PC-3 (cell line): ENCODE measurements around the gene SNED1. TPM values are rescaled to one million over a fixed set of nuclear protein-coding genes. Genes with fewer than 3 reads are reported as not detected.

Experiments
- ATAC-seq: fragments of 200-7000 bp; cut with Tn5 transposase; 2 replicates; pipeline ENCODE4 v1.9.1; 2020; ENCODE audit warnings: mild to moderate bottlenecking, moderate library complexity
- BruUV-seq: library from RNA; stranded (reverse); fragments of 400-500 nt; replicated peaks from 2 replicates; lab custom pipeline; 2021; lab: Mats Ljungman, UMichigan
- CTCF ChIA-PET: fragments of 300-600 bp; sonication (Branson Sonifier 250); formaldehyde crosslinking; loops from one replicate; lab custom pipeline; 2022; ENCODE audit warnings: antibody characterized with exemption; lab: Charles Lee
- POLR2A ChIA-PET: fragments of 300-600 bp; sonication (Branson Sonifier 250); formaldehyde crosslinking; loops from one replicate; lab custom pipeline; 2022; ENCODE audit warnings: antibody characterized with exemption; ENCODE audit not compliant: unreplicated experiment; lab: Charles Lee
- DNase-seq: peaks from one replicate; pipeline ENCODE4 v3.0.0-alpha.2; 2015
- H2AFZ ChIP-seq: fragments of 300-600 bp; sonication (generic); 2 replicates; pipeline ENCODE4 v1.6.0; 2016; ENCODE audit warnings: antibody characterized with exemption, low read length
- H3F3A ChIP-seq: fragments of 300-600 bp; sonication (generic); one replicate; pipeline ENCODE4 v1.6.0; 2017; ENCODE audit warnings: antibody characterized with exemption, low read length, control low read depth, mild to moderate bottlenecking; ENCODE audit not compliant: unreplicated experiment
- H3K27ac ChIP-seq: fragments of 300-600 bp; sonication (generic); 2 replicates; pipeline ENCODE4 v1.5.1; 2016; ENCODE audit warnings: mild to moderate bottlenecking, low read length
- H3K27me3 ChIP-seq: fragments of 300-600 bp; sonication (generic); 2 replicates; pipeline ENCODE4 v1.6.1; 2016; ENCODE audit warnings: low read length, mixed read lengths
- H3K36me3 ChIP-seq: fragments of 300-600 bp; sonication (generic); 2 replicates; pipeline ENCODE4 v1.6.1; 2016; ENCODE audit warnings: low read depth, mixed run types, low read length, mixed read lengths
- H3K4me1 ChIP-seq: fragments of 300-600 bp; sonication (generic); 2 replicates; pipeline ENCODE4 v1.5.1; 2016; ENCODE audit warnings: low read length; ENCODE audit not compliant: insufficient read depth
- H3K4me2 ChIP-seq: fragments of 300-600 bp; sonication (generic); 2 replicates; pipeline ENCODE4 v1.6.0; 2016; ENCODE audit warnings: low read length
- H3K4me3 ChIP-seq: fragments of 300-600 bp; sonication (generic); 2 replicates; pipeline ENCODE4 v1.5.1; 2016; ENCODE audit warnings: mild to moderate bottlenecking, low read length, mixed read lengths
- H3K79me2 ChIP-seq: fragments of 300-600 bp; sonication (generic); 2 replicates; pipeline ENCODE4 v1.6.1; 2017; ENCODE audit warnings: low read length, mixed read lengths
- H3K9ac ChIP-seq: fragments of 300-600 bp; sonication (generic); 2 replicates; pipeline ENCODE4 v1.6.0; 2016; ENCODE audit warnings: mild to moderate bottlenecking, low read length
- H3K9me2 ChIP-seq: fragments of 300-600 bp; sonication (generic); replicated peaks from 2 replicates; pipeline ENCODE4 v1.6.1; 2016; ENCODE audit warnings: mixed run types, low read length, mixed read lengths
- H3K9me3 ChIP-seq: fragments of 300-600 bp; sonication (generic); 2 replicates; pipeline ENCODE4 v1.6.1; 2016; ENCODE audit warnings: low read length, mixed read lengths
- H4K20me1 ChIP-seq: fragments of 300-600 bp; sonication (generic); 2 replicates; pipeline ENCODE4 v1.6.1; 2016; ENCODE audit warnings: low read length, mixed read lengths
- EZH2 ChIP-seq: fragments of 300-600 bp; sonication (generic); IDR thresholded peaks from one replicate; pipeline ENCODE4 v1.6.1; 2017; ENCODE audit warnings: antibody characterized with exemption, mild to moderate bottlenecking, low read length; ENCODE audit not compliant: unreplicated experiment
- EZH2phosphoT487 ChIP-seq: fragments of 300-600 bp; sonication (generic); IDR thresholded peaks from 2 replicates; pipeline ENCODE4 v1.6.1; 2018; ENCODE audit warnings: mild to moderate bottlenecking, antibody characterized with exemption, low read length, borderline replicate concordance
- intact Hi-C: fragments of 100-400 bp; cut with micrococcal nuclease; formaldehyde crosslinking; loops from 2 replicates; pipeline ENCODE4 v1.9.0; 2023
- total RNA-seq: library from RNA; depleted of rRNA; stranded (reverse); fragments of >200 nt; gene quantifications from 2 replicates; pipeline ENCODE4 v1.2.3, GENCODE V29; 2014
- TF ChIP-seq, protein P1 (sequence below): fragments of 300-600 bp; sonication (generic); conservative IDR thresholded peaks from 2 replicates; pipeline ENCODE4 v1.5.1; 2017; ENCODE audit warnings: antibody characterized with exemption, low read depth, mild to moderate bottlenecking, low read length

SNED1 gene
- total RNA-seq, 1 experiment from 2014 or later = 0.66 TPM

DNA sequence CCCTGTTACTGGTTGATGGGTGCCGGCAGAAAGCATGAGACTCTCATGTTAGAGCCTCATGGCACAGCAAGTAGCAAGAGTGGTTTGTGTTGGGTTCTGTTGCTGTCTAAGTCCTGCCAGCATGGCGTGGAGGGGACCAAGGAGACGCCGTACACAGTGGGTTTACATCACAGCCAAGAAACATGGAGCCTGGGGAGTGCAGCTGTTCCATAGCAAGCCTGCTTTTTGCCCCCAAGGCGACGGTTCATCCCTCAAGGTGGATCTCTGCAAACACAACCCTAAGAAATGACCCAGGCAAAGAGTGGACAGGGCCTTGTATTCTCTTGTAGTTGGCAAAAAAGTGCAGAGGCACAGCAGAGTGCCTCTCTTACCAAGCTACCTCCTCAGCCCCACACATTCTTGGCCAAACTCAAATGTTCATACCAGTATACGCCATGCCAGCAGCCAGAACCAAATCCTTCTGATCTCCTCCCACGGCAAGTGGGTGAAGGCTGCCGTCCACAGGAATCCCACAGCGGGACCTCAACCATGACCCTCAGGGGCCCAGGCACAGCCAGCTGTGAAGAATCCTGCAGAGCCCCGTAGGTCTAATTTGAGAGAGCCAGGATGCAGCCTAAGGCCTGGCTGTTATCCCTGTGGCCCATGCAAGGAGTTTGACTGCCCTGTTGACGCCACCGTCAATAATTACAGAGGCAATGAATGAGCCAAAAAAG lies 19.0 kb downstream of the SNED1 start:
- intact Hi-C loops = no loop called here
- Histone ChIP-seq H2AFZ (no peak overlapping the region), H3K4me3 (no peak overlapping the region), H3K79me2 (no peaks in the 10 kb centered on the region), H3F3A (no peaks in the 10 kb centered on the region), H3K9me3 (no peaks in the 10 kb centered on the region), H3K4me2 (no peak overlapping the region), H3K36me3 (no peaks in the 10 kb centered on the region), H3K9me2 (no peaks in the 10 kb centered on the region), H4K20me1 (no peaks in the 10 kb centered on the region), H3K4me1 (no peaks in the 10 kb centered on the region), H3K27me3 (no peaks in the 10 kb centered on the region), H3K9ac (no peak overlapping the region), H3K27ac (no peak overlapping the region)
- CTCF ChIA-PET = no interaction called here
- BruUV-seq = no TSS peak
- DNase-seq = no peak
- ATAC-seq = no peak
- POLR2A ChIA-PET = interaction anchor here (0.7 kb wide), 1 partner anchor 562 kb away, joined by 3 read pairs; no protein-coding TSS in a partner anchor
- no peak for TF ChIP-seq EZH2
- TF ChIP-seq, protein P1, sequence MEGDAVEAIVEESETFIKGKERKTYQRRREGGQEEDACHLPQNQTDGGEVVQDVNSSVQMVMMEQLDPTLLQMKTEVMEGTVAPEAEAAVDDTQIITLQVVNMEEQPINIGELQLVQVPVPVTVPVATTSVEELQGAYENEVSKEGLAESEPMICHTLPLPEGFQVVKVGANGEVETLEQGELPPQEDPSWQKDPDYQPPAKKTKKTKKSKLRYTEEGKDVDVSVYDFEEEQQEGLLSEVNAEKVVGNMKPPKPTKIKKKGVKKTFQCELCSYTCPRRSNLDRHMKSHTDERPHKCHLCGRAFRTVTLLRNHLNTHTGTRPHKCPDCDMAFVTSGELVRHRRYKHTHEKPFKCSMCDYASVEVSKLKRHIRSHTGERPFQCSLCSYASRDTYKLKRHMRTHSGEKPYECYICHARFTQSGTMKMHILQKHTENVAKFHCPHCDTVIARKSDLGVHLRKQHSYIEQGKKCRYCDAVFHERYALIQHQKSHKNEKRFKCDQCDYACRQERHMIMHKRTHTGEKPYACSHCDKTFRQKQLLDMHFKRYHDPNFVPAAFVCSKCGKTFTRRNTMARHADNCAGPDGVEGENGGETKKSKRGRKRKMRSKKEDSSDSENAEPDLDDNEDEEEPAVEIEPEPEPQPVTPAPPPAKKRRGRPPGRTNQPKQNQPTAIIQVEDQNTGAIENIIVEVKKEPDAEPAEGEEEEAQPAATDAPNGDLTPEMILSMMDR = no peak
- no peak for TF ChIP-seq EZH2phosphoT487

DNA sequence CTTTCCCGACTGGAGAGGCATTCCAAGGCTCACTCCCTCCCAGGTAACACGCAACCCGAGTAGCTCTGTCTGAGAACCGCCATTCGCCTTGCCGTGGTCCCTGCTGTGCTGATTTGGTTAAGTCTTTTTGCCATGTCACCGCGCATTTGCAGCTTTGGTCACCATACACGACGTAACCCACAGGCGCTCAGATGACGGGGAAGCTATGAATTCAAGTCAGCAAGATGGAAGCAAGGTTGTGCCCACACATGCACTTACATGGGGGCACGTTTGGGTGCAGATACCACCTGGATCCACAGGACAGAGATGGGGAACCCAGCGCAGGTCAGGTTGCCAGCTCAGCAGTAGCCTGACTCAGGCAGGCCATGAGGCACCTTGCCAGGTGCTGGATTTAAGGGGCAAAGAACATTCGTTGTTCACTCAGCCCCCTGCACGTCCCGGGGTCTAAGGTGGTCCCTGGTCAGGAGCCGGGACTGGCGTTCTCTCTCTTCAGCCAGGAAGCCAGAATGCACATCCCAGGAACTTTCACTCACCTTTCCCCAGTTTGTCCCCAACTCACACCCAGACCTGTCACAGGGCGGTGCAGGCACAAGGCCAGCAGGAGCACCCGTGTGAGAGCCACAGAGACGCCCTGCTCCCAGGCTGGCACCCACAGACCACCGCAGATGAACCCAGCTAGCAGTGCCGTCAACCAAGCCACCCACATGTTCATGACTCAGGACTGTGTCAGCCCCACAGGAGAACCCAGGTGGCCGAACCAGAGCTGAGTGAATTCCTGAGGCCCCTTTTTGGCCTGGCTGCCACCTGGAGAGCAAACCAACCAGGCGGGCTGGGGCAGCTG lies 19.9 kb downstream of the SNED1 start:
- BruUV-seq = no TSS peak
- POLR2A ChIA-PET = interaction anchor here (0.7 kb wide), 1 partner anchor 561 kb away, joined by 3 read pairs; no protein-coding TSS in a partner anchor
- CTCF ChIA-PET = no interaction called here
- Histone ChIP-seq H3K9me2 (no peaks in the 10 kb centered on the region), H3K9ac (no peak overlapping the region), H3K4me1 (no peaks in the 10 kb centered on the region), H3K4me2 (no peak overlapping the region), H4K20me1 (no peaks in the 10 kb centered on the region), H3K27ac (no peak overlapping the region), H2AFZ (no peak overlapping the region), H3K4me3 (no peak overlapping the region), H3K79me2 (no peaks in the 10 kb centered on the region), H3K36me3 (no peaks in the 10 kb centered on the region), H3K9me3 (no peaks in the 10 kb centered on the region), H3K27me3 (no peaks in the 10 kb centered on the region), H3F3A (no peaks in the 10 kb centered on the region)
- intact Hi-C loops = no loop called here
- ATAC-seq (no peak), DNase-seq (peak; percentile 25)
- TF ChIP-seq EZH2 = no peak

DNA sequence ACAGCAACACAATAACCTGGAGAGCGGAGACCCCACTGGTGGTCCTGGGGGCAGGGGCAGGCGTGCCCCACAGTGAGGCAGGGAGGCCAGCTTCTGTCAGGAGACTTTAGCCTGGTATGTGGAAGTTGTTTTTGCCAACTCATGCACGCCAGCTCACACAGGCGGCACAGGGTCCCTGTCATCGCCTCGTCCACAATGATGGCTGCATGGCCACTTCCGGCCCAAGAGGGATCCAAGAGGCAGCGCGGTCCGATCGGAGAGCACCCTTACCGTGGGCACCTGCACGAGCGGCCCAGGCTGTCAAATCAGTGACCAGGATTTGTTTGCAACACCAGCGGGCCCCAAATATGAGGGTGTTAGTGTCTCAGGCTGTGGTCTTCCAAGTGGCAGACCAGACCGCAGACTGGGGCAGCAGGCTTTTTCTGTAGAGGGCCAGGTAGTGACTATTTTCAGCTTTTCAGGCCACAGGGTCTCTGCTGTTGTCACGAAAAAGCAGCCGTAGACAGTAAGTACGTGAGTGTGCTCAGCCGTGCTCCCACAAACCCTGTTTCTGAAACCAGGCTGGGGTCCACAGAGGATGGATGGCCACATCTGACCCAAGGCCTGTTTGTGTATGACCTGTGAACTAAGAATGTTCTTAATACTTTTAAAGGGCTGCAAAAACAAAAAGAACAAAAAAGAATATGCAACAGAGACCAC lies 21.2 kb downstream of the SNED1 start:
- no peak overlapping the region for H3K4me3 ChIP-seq
- DNase-seq = no peak
- no peak overlapping the region for H3K4me2 ChIP-seq
- ChIA-PET POLR2A (no interaction called here), CTCF (no interaction called here)
- no peaks in the 10 kb centered on the region for H3K27me3 ChIP-seq
- no peaks in the 10 kb centered on the region for H3K9me3 ChIP-seq
- H3K27ac ChIP-seq = no peak overlapping the region
- H3K9ac ChIP-seq = no peak overlapping the region
- no TSS peak for BruUV-seq
- H3K79me2 ChIP-seq = no peaks in the 10 kb centered on the region
- TF ChIP-seq EZH2 = no peak
- no peaks in the 10 kb centered on the region for H4K20me1 ChIP-seq
- no peak for ATAC-seq
- no peaks in the 10 kb centered on the region for H3K9me2 ChIP-seq
- H3F3A ChIP-seq = no peaks in the 10 kb centered on the region
- no peaks in the 10 kb centered on the region for H3K36me3 ChIP-seq
- intact Hi-C loops = no loop called here
- no peaks in the 10 kb centered on the region for H3K4me1 ChIP-seq
- H2AFZ ChIP-seq = no peak overlapping the region
